Activated CD8-positive, alpha-beta memory T cell treated with anti-CD3 and anti-CD28 coated beads, Interleukin-2, amount 50 U/mL, for 1 hour (primary cell): ENCODE data around the gene MYH15.
A peak's percentile ranks its signal among the peaks of the same experiment; 100 is the strongest.

Experiments
- DNase-seq: peaks from one replicate; pipeline ENCODE4 v3.0.0-alpha.2; 2020; ENCODE audit errors: extremely low read depth

Gene MYH15

GRCh38 chr3:108509871-108510270 is 525 bp downstream of the MYH15 start:
- no peak for DNase-seq

- no peak for DNase-seq
Measured at GRCh38 chr3:108509263-108509662, 1.1 kb downstream of the MYH15 start.

GRCh38 chr3:108507902-108508301 is 2.5 kb downstream of the MYH15 start:
- no peak for DNase-seq

GRCh38 chr3:108505811-108506210 is 4.6 kb downstream of the MYH15 start:
- no peak for DNase-seq

GRCh38 chr3:108503722-108504121 is 6.7 kb downstream of the MYH15 start:
- DNase-seq: no peak

- DNase-seq: no peak
Measured at GRCh38 chr3:108501535-108501934, 8.9 kb downstream of the MYH15 start.

- no peak for DNase-seq
Measured at GRCh38 chr3:108500728-108501127, 9.7 kb downstream of the MYH15 start.

GRCh38 chr3:108497271-108497670 is 13.1 kb downstream of the MYH15 start:
- DNase-seq: no peak

- no peak for DNase-seq
Measured at GRCh38 chr3:108495717-108496116, 14.7 kb downstream of the MYH15 start.

- no peak for DNase-seq
Measured at GRCh38 chr3:108494906-108495531, 15.4 kb downstream of the MYH15 start.

- DNase-seq: no peak
Measured at GRCh38 chr3:108493862-108494261, 16.5 kb downstream of the MYH15 start.

- no peak for DNase-seq
Measured at GRCh38 chr3:108491456-108491855, 18.9 kb downstream of the MYH15 start.

- DNase-seq: peak; percentile 1
Measured at GRCh38 chr3:108489776-108490175, 20.6 kb downstream of the MYH15 start.

- DNase-seq: no peak
Measured at GRCh38 chr3:108488631-108489030, 21.8 kb downstream of the MYH15 start.

- no peak for DNase-seq
Measured at GRCh38 chr3:108487439-108487838, 23.0 kb downstream of the MYH15 start.

GRCh38 chr3:108486941-108487340 is 23.5 kb downstream of the MYH15 start:
- DNase-seq: no peak

GRCh38 chr3:108486338-108486737 is 24.1 kb downstream of the MYH15 start:
- DNase-seq: no peak

GRCh38 chr3:108485146-108485545 is 25.2 kb downstream of the MYH15 start:
- no peak for DNase-seq

- no peak for DNase-seq
Measured at GRCh38 chr3:108479224-108479623, 31.2 kb downstream of the MYH15 start.

- DNase-seq: peak; percentile 4
Measured at GRCh38 chr3:108477511-108478147, 32.8 kb downstream of the MYH15 start.

- no peak for DNase-seq
Measured at GRCh38 chr3:108475220-108475782, 35.1 kb downstream of the MYH15 start.

- no peak for DNase-seq
Measured at GRCh38 chr3:108474581-108474980, 35.8 kb downstream of the MYH15 start.

- DNase-seq: no peak
Measured at GRCh38 chr3:108473711-108474110, 36.7 kb downstream of the MYH15 start.
